ENCODE data around the gene NAT9.

Gene NAT9

GRCh38 chr17:74770498-74771318 is 5.4 kb downstream of the NAT9 start:
- Histone ChIP-seq H3K4ac (ENCODE audit: low read depth, low read length) (no peak overlapping the region), H3K4me3 (ENCODE audit: low read length) (no peak overlapping the region), H3K18ac (ENCODE audit: low read length) (no peak overlapping the region), H2BK15ac (replicated peaks; ENCODE audit: low read depth) (no peak overlapping the region), H2BK5ac (ENCODE audit: low read length) (no peak overlapping the region), H3K23ac (ENCODE audit: low read length) (no peak overlapping the region), H2AK5ac (ENCODE audit: low read length) (no peak overlapping the region), H3K27ac (ENCODE audit: low read depth, low read length) (no peak overlapping the region), H3K36me3 (ENCODE audit: control insufficient read depth, insufficient read depth, low read length) (peaks cover 7% of the 10 kb centered on the region), H3K56ac (ENCODE audit: low read length) (no peak overlapping the region), H3K79me1 (ENCODE audit: low read length) (peaks cover 8% of the 10 kb centered on the region), H4K5ac (ENCODE audit: low read length) (no peak overlapping the region), H4K8ac (ENCODE audit: low read depth, low read length) (no peak overlapping the region), H2BK120ac (ENCODE audit: low read depth, low read length) (no peak overlapping the region), H3K9ac (ENCODE audit: low read length) (no peak overlapping the region), H3K4me2 (ENCODE audit: low read length) (no peak overlapping the region), H3K4me1 (ENCODE audit: control insufficient read depth, low read depth, low read length) (peaks cover 3% of the 10 kb centered on the region), H3K27me3 (ENCODE audit: insufficient read depth, low read length, poor library complexity) (no peaks in the 10 kb centered on the region), H3K79me2 (ENCODE audit: control insufficient read depth, insufficient read depth, low read length) (peaks cover 6% of the 10 kb centered on the region)
- peak; percentile 77 for DNase-seq
- WGBS (ENCODE audit: extremely low coverage, insufficient coverage, low lambda C conversion rate), result no CpG with 5 or more reads among the region's 16 CpGs

GRCh38 chr17:74769856-74770497 is 6.2 kb downstream of the NAT9 start:
- Histone ChIP-seq H3K79me1 (ENCODE audit: low read length) (peaks cover 4% of the 10 kb centered on the region), H3K4me3 (ENCODE audit: low read length) (no peak overlapping the region), H4K5ac (ENCODE audit: low read length) (no peak overlapping the region), H3K18ac (ENCODE audit: low read length) (no peak overlapping the region), H4K8ac (ENCODE audit: low read depth, low read length) (no peak overlapping the region), H2BK120ac (ENCODE audit: low read depth, low read length) (no peak overlapping the region), H3K27ac (ENCODE audit: low read depth, low read length) (no peak overlapping the region), H3K56ac (ENCODE audit: low read length) (no peak overlapping the region), H3K9ac (ENCODE audit: low read length) (no peak overlapping the region), H3K79me2 (ENCODE audit: control insufficient read depth, insufficient read depth, low read length) (no peaks in the 10 kb centered on the region), H3K4me2 (ENCODE audit: low read length) (no peak overlapping the region), H3K36me3 (ENCODE audit: control insufficient read depth, insufficient read depth, low read length) (peaks cover 7% of the 10 kb centered on the region), H3K27me3 (ENCODE audit: insufficient read depth, low read length, poor library complexity) (no peaks in the 10 kb centered on the region), H3K23ac (ENCODE audit: low read length) (no peak overlapping the region), H2BK15ac (replicated peaks; ENCODE audit: low read depth) (no peak overlapping the region), H3K4ac (ENCODE audit: low read depth, low read length) (no peak overlapping the region), H2BK5ac (ENCODE audit: low read length) (no peak overlapping the region), H2AK5ac (ENCODE audit: low read length) (no peak overlapping the region), H3K4me1 (ENCODE audit: control insufficient read depth, low read depth, low read length) (no peaks in the 10 kb centered on the region)
- WGBS (ENCODE audit: extremely low coverage, insufficient coverage, low lambda C conversion rate), result no CpG with 5 or more reads among the region's 5 CpGs
- DNase-seq, result no peak

GRCh38 chr17:74769266-74769855 is 6.8 kb downstream of the NAT9 start:
- H3K27ac ChIP-seq (ENCODE audit: low read depth, low read length), result no peak overlapping the region
- H3K4ac ChIP-seq (ENCODE audit: low read depth, low read length), result no peak overlapping the region
- H2BK120ac ChIP-seq (ENCODE audit: low read depth, low read length), result no peak overlapping the region
- H3K4me3 ChIP-seq (ENCODE audit: low read length), result no peak overlapping the region
- H3K79me1 ChIP-seq (ENCODE audit: low read length), result peaks cover 5% of the 10 kb centered on the region
- no peak overlapping the region for H2AK5ac ChIP-seq (ENCODE audit: low read length)
- no peak overlapping the region for H4K5ac ChIP-seq (ENCODE audit: low read length)
- no peak for DNase-seq
- H3K27me3 ChIP-seq (ENCODE audit: insufficient read depth, low read length, poor library complexity), result no peaks in the 10 kb centered on the region
- H3K23ac ChIP-seq (ENCODE audit: low read length), result no peak overlapping the region
- no peak overlapping the region for H2BK5ac ChIP-seq (ENCODE audit: low read length)
- no CpG with 5 or more reads among the region's 6 CpGs for WGBS (ENCODE audit: extremely low coverage, insufficient coverage, low lambda C conversion rate)
- H3K4me1 ChIP-seq (ENCODE audit: control insufficient read depth, low read depth, low read length), result no peaks in the 10 kb centered on the region
- H3K4me2 ChIP-seq (ENCODE audit: low read length), result no peak overlapping the region
- no peaks in the 10 kb centered on the region for H3K79me2 ChIP-seq (ENCODE audit: control insufficient read depth, insufficient read depth, low read length)
- no peak overlapping the region for H3K56ac ChIP-seq (ENCODE audit: low read length)
- no peak overlapping the region for H4K8ac ChIP-seq (ENCODE audit: low read depth, low read length)
- no peak overlapping the region for H3K18ac ChIP-seq (ENCODE audit: low read length)
- no peak overlapping the region for H3K9ac ChIP-seq (ENCODE audit: low read length)
- H3K36me3 ChIP-seq (ENCODE audit: control insufficient read depth, insufficient read depth, low read length), result peaks cover 7% of the 10 kb centered on the region
- H2BK15ac ChIP-seq (replicated peaks; ENCODE audit: low read depth), result no peak overlapping the region

- Histone ChIP-seq H3K27ac (ENCODE audit: low read depth, low read length) (no peak overlapping the region), H3K79me2 (ENCODE audit: control insufficient read depth, insufficient read depth, low read length) (no peaks in the 10 kb centered on the region)
- WGBS (ENCODE audit: extremely low coverage, insufficient coverage, low lambda C conversion rate), result no CpG with 5 or more reads among the region's 7 CpGs
These were observed 7.4 kb downstream of the NAT9 start for GRCh38 chr17:74768763-74769114.

DNA sequence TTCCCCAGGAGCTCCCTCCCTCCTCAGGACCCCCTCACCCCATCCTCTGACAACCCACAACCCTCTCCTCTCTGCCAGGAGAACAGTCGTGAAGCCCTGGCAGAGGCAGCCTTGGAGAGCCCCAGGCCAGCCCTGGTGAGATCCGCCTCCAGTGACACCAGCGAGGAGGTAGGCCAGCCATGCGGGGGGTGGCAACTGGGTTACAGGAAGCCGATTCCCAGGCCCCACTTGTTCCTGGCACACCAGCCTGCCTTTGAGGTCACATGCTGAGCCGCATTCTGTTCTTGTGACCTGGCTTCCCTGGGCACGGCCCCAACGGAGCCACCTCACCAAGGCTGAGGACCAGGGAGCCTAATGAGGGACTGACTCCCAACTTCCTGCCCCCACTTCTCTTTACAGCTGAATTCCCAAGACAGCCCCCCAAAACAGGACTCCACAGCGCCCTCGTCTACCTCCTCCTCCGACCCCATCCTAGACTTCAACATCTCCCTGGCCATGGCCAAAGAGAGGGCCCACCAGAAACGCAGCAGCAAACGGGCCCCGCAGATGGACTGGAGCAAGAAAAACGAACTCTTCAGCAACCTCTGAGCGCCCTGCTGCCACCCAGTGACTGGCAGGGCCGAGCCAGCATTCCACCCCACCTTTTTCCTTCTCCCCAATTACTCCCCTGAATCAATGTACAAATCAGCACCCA is 7.9 kb downstream of the NAT9 start:
- Histone ChIP-seq H4K8ac (ENCODE audit: low read depth, low read length) (no peak overlapping the region), H2BK120ac (ENCODE audit: low read depth, low read length) (no peak overlapping the region), H3K23ac (ENCODE audit: low read length) (no peak overlapping the region), H2BK5ac (ENCODE audit: low read length) (no peak overlapping the region), H3K4me3 (ENCODE audit: low read length) (no peak overlapping the region), H3K79me2 (ENCODE audit: control insufficient read depth, insufficient read depth, low read length) (no peaks in the 10 kb centered on the region), H3K4me1 (ENCODE audit: control insufficient read depth, low read depth, low read length) (no peaks in the 10 kb centered on the region), H4K5ac (ENCODE audit: low read length) (no peak overlapping the region), H3K27me3 (ENCODE audit: insufficient read depth, low read length, poor library complexity) (no peaks in the 10 kb centered on the region), H3K4me2 (ENCODE audit: low read length) (no peak overlapping the region), H3K36me3 (ENCODE audit: control insufficient read depth, insufficient read depth, low read length) (peaks cover 7% of the 10 kb centered on the region), H2AK5ac (ENCODE audit: low read length) (no peak overlapping the region), H3K18ac (ENCODE audit: low read length) (no peak overlapping the region), H2BK15ac (replicated peaks; ENCODE audit: low read depth) (no peak overlapping the region), H3K9ac (ENCODE audit: low read length) (no peak overlapping the region), H3K79me1 (ENCODE audit: low read length) (peaks cover 4% of the 10 kb centered on the region), H3K4ac (ENCODE audit: low read depth, low read length) (no peak overlapping the region), H3K27ac (ENCODE audit: low read depth, low read length) (no peak overlapping the region), H3K56ac (ENCODE audit: low read length) (no peak overlapping the region)
- no peak for DNase-seq
- no CpG with 5 or more reads among the region's 17 CpGs for WGBS (ENCODE audit: extremely low coverage, insufficient coverage, low lambda C conversion rate)

More at GRCh38 chr17:74768763-74769114, 7.4 kb downstream of the NAT9 start:
- H3K36me3 ChIP-seq (ENCODE audit: control insufficient read depth, insufficient read depth, low read length), result peaks cover 7% of the 10 kb centered on the region
- no peak overlapping the region for H3K9ac ChIP-seq (ENCODE audit: low read length)
- H3K4me3 ChIP-seq (ENCODE audit: low read length), result no peak overlapping the region
- H3K56ac ChIP-seq (ENCODE audit: low read length), result no peak overlapping the region
- no peaks in the 10 kb centered on the region for H3K27me3 ChIP-seq (ENCODE audit: insufficient read depth, low read length, poor library complexity)
- H3K79me1 ChIP-seq (ENCODE audit: low read length), result peaks cover 3% of the 10 kb centered on the region
- DNase-seq, result no peak
- H2AK5ac ChIP-seq (ENCODE audit: low read length), result no peak overlapping the region
- H3K23ac ChIP-seq (ENCODE audit: low read length), result no peak overlapping the region
- H3K18ac ChIP-seq (ENCODE audit: low read length), result no peak overlapping the region
- H4K8ac ChIP-seq (ENCODE audit: low read depth, low read length), result no peak overlapping the region
- no peak overlapping the region for H4K5ac ChIP-seq (ENCODE audit: low read length)
- no peak overlapping the region for H3K4me2 ChIP-seq (ENCODE audit: low read length)
- no peak overlapping the region for H2BK120ac ChIP-seq (ENCODE audit: low read depth, low read length)
- no peak overlapping the region for H3K4ac ChIP-seq (ENCODE audit: low read depth, low read length)
- no peak overlapping the region for H2BK15ac ChIP-seq (replicated peaks; ENCODE audit: low read depth)
- no peaks in the 10 kb centered on the region for H3K4me1 ChIP-seq (ENCODE audit: control insufficient read depth, low read depth, low read length)
- no peak overlapping the region for H2BK5ac ChIP-seq (ENCODE audit: low read length)
